ENCODE measurements around the gene RAI1.

RAI1 gene

GRCh38 chr17:17743391-17744112 lies 62.3 kb downstream of the RAI1 start:
- no peak overlapping the region for H3K27ac Mint-ChIP-seq
- no peak overlapping the region for H3K4me3 Mint-ChIP-seq
- no peaks in the 10 kb centered on the region for H3K36me3 Mint-ChIP-seq (ENCODE audit: low read depth)
- no peak for TF ChIP-seq CTCF (IDR thresholded peaks at IDR 0.05; ENCODE audit: unreplicated experiment in 3 of 3)
- H3K4me1 Mint-ChIP-seq, result peaks cover 61% of the 10 kb centered on the region
- no peaks in the 10 kb centered on the region for H3K9me3 Mint-ChIP-seq
- no peaks in the 10 kb centered on the region for H3K27me3 Mint-ChIP-seq (ENCODE audit: low read depth)

GRCh38 chr17:17744116-17744515 lies 62.9 kb downstream of the RAI1 start:
- Mint-ChIP-seq H3K36me3 (ENCODE audit: low read depth) (no peaks in the 10 kb centered on the region), H3K4me1 (peaks cover 59% of the 10 kb centered on the region), H3K27me3 (ENCODE audit: low read depth) (no peaks in the 10 kb centered on the region), H3K4me3 (no peak overlapping the region), H3K9me3 (no peaks in the 10 kb centered on the region), H3K27ac (no peak overlapping the region)
- TF ChIP-seq CTCF (IDR thresholded peaks at IDR 0.05; ENCODE audit: unreplicated experiment in 3 of 3), result no peak

GRCh38 chr17:17745476-17746455 lies 64.5 kb downstream of the RAI1 start:
- Mint-ChIP-seq H3K4me1 (peaks cover 61% of the 10 kb centered on the region), H3K36me3 (ENCODE audit: low read depth) (no peaks in the 10 kb centered on the region), H3K9me3 (no peaks in the 10 kb centered on the region), H3K27me3 (ENCODE audit: low read depth) (no peaks in the 10 kb centered on the region), H3K4me3 (no peak overlapping the region), H3K27ac (peak overlapping the region in 1 of 3 experiments; percentile 59)
- no peak for TF ChIP-seq CTCF (IDR thresholded peaks at IDR 0.05; ENCODE audit: unreplicated experiment in 3 of 3)

- H3K36me3 Mint-ChIP-seq (ENCODE audit: low read depth), result no peaks in the 10 kb centered on the region
- H3K4me1 Mint-ChIP-seq, result peaks cover 54% of the 10 kb centered on the region
- no peak overlapping the region for H3K4me3 Mint-ChIP-seq
- TF ChIP-seq CTCF (IDR thresholded peaks at IDR 0.05; ENCODE audit: unreplicated experiment in 3 of 3), result no peak
- no peaks in the 10 kb centered on the region for H3K9me3 Mint-ChIP-seq
- H3K27me3 Mint-ChIP-seq (ENCODE audit: low read depth), result no peaks in the 10 kb centered on the region
- no peak overlapping the region for H3K27ac Mint-ChIP-seq
Measured at GRCh38 chr17:17748179-17748578, 66.9 kb downstream of the RAI1 start.

GRCh38 chr17:17748604-17749003 lies 67.3 kb downstream of the RAI1 start:
- no peaks in the 10 kb centered on the region for H3K36me3 Mint-ChIP-seq (ENCODE audit: low read depth)
- no peaks in the 10 kb centered on the region for H3K9me3 Mint-ChIP-seq
- H3K4me3 Mint-ChIP-seq, result no peak overlapping the region
- H3K4me1 Mint-ChIP-seq, result peaks cover 59% of the 10 kb centered on the region
- H3K27ac Mint-ChIP-seq, result no peak overlapping the region
- no peaks in the 10 kb centered on the region for H3K27me3 Mint-ChIP-seq (ENCODE audit: low read depth)
- TF ChIP-seq CTCF (IDR thresholded peaks at IDR 0.05; ENCODE audit: unreplicated experiment in 3 of 3), result no peak

Data from nephron (organoid).